ENCODE measurements around the gene CLCN2.

CLCN2 gene

DNA sequence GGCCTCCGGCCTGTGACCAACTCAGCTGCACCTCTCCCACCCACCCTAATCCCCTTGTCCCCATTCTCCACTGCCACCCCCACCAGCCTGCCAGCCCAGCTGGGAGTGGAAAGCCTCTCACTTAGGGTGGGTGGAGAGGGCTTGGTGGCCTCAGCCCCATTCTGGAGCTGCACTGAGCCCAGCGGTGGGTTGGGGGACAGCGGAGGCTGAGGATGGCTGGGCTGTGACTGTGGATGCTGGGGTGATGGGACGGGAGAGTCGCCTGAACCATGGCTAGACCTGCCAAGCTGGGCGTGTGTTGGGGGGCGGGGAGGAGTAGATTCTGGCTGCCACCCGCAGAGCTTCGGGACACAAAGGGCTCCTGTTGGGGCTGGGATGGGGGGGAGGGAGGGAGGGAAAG is 1.8 kb downstream of the CLCN2 start:
- no peak for DNase-seq

DNA sequence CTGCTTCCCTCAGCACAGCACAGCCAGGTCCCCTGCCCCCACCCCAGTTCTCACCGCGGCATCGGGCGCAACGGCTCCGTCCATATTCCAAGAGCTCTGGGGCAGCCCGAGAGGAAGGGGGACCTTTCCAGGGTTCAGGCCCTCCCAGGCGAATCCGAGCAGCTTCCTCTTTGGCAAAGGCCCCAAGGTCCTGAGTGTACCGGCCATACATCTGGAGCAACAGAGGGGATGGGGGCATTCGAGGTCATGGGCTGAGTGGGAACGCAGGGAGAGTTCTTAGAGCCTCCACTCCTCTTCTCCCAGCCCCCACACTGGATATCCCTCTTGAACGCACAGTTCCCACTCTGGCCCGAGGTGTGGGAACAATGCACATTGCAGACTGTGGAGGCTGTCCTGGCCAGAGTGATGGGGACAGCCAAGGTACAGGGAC is 2.5 kb downstream of the CLCN2 start:
- no peak for DNase-seq

DNA sequence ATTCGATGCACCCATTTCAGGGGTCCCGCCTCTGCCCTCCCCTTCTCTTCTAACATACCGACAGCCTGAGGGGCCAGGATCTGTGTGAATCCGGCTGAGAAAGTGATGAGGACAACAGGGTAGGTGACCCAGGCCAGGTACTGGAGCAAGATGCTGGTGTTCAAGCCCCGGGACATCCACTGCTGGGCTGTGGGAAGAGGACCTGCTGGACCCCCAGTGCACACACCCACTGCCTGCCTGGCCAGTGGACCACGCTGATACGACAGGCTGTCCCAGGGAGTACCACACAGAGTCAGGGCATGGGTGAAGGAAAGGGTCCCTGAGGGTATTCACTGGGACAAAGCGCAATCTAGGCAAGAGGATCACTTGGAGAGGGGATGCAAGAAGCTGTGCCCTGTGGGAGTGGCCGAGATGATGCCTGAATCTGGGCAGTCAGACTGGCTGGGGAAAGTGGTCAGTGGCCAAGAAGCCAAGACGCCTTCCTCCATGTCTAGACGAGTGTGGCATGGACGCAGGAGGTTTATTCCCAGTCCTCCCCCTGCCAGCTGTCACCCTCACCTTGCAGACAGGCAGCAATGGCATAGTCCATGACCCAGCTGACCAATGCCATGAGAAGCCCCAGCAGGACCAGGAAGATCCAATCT is 3.2 kb downstream of the CLCN2 start:
- no peak for DNase-seq

DNA sequence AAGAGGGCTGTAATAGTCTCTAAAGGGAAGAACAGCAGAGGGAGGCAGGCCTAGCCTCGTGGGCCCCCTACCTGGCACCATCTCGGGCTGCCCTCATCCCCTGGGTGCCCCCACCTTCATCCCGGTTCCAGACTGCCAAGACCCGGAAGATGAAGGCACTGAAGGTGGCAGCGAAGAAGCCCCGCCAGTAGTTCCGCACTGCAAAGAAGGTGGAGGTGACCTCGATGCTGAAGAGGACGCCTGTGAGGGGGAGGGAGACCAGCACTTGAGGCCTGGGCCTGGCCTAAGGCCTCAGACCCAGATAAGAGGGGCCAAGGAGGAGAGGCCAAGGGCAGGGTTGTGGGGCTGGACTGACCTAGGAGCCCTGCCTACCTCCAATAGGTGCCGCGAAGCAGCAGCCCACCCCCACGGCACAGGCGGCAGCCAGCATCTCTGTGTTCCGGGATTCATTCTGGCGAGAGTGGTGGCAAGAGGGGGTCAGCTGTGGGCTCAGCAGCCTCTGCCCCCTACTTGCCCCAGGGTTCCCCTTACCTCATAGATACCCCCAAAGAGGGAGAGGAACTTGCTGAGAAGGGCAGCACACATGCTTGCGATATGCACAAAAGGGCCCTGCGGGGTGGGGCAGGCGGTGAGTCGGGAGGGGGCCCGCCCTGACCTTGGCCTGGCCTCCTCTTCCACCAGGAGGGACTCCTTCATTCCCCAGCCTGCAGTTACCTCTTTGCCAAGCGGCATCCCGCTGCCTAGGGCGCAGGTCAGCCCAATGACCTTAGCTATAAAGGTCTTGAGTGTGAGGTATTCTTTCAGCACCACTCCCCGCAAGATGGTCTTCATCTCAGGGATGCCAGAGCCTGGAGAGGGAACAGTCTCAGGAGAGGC is 3.9 kb downstream of the CLCN2 start:
- no peak for DNase-seq

GRCh38 chr3:184355261-184356040 is 6.0 kb downstream of the CLCN2 start:
- no peak for DNase-seq

DNA sequence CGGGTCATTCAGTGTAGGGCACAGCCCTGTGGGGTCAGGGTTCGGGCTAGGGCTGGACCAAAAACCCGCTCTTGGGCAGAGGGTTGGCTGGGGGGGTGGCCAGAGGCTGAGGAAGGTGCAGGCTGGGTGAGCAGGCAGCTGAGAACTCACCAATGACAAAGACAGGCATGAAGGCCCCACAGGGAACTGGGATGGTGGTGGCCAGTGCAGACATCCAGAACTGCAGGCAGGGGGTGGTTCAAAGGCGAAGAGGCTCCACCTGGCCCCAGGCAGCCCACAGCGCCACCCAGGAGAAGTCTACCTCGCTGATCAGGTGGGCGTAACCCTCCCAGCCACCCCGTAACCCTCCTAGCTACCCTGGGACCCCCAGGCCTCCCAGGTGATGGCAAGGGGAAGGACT is 6.7 kb downstream of the CLCN2 start:
- DNase-seq = no peak

- DNase-seq = peak; percentile 12 to 21
These were observed 7.2 kb downstream of the CLCN2 start for GRCh38 chr3:184354121-184354728.

DNA sequence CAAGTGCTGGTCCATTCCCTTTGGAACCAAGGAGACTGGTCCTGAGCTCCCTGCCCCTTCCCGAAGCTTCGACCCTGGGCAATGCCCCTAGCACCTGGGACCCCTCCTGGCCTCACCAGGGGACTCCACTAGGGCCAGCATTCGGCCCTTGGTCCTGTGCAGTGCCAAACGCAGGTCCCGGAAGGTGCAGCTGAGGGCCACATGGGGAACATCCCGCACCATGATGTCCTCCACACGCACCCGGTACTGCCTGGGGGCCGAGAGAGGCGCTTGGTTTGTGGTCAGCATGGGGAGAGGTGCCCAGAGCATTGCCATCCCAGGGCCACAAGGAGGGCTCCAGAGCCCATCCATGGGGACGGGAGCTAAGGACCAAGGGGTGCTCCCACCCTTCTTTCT is 7.9 kb downstream of the CLCN2 start:
- DNase-seq = no peak

- DNase-seq = no peak
These were observed 8.4 kb downstream of the CLCN2 start for GRCh38 chr3:184352897-184353545.

DNA sequence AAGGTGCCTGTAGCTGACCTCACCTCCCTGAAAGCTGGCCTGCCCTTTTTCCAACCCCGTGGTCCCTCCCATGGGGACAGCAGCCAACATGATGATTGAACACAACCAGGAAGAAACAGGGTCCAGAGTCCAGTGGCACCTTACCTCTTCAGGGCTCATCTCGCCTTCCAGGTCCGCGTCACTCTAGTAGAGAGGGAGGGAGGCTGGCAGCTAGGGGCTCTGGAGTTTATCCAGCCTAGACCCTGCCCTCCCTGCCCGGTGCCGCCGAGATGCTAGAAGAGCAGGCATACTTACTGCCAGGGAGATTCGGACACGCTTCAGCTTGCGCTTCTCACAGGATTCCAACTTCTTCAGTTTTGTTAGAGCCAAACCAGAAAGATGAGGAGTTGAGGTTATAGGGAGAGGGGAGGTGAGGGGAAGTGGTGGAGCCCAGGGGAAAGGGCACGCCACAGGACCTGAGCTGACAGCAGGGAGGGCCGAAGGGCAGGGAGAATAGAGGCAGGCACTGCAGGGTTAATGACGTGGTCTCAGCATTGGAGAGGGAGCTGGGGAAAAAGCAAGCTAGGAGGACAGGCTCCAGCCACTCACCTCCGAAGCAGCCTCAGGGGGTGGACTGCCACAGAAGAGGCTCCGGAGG is 9.1 kb downstream of the CLCN2 start:
- no peak for DNase-seq

DNA sequence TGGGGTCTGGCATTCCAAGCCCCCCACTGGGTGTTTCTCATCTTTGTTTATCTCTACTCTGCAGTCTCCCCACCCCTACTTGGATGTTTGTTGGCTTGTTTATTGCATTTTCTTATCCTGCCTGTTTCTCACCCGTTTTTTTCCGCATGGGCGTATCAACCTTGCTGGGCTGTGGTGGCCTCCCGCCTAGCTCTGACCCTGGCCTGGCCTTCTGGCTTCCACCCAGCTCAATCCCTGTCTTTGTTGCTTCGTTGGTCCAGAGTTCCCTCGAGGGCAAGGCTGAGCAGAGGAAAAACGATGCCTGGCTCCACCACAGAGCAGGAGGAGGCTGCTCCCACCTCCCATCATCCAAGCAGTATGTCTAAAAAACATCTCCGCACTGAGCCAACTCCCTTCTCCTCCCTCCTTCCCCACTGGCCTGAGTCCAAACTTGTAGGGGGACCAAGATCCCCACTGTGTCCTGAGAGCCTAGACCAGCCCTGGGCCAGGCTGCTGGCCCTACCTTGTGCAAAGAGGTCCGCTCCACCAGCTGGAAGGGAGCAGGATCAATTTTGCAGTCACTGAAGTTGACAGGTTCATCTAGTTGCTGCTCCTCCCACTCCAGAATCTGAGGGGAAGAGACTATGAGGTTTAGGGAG is 9.8 kb downstream of the CLCN2 start:
- no peak for DNase-seq

- no peak for DNase-seq
These were observed 10.8 kb downstream of the CLCN2 start for GRCh38 chr3:184350618-184351017.

GRCh38 chr3:184349563-184350470 is 11.6 kb downstream of the CLCN2 start:
- DNase-seq = no peak

- no peak for DNase-seq
These were observed 13.4 kb downstream of the CLCN2 start for GRCh38 chr3:184348057-184348382.

- DNase-seq = no peak
These were observed 13.9 kb downstream of the CLCN2 start for GRCh38 chr3:184347321-184348056.

GRCh38 chr3:184346480-184347190 is 14.8 kb downstream of the CLCN2 start:
- no peak for DNase-seq

DNA sequence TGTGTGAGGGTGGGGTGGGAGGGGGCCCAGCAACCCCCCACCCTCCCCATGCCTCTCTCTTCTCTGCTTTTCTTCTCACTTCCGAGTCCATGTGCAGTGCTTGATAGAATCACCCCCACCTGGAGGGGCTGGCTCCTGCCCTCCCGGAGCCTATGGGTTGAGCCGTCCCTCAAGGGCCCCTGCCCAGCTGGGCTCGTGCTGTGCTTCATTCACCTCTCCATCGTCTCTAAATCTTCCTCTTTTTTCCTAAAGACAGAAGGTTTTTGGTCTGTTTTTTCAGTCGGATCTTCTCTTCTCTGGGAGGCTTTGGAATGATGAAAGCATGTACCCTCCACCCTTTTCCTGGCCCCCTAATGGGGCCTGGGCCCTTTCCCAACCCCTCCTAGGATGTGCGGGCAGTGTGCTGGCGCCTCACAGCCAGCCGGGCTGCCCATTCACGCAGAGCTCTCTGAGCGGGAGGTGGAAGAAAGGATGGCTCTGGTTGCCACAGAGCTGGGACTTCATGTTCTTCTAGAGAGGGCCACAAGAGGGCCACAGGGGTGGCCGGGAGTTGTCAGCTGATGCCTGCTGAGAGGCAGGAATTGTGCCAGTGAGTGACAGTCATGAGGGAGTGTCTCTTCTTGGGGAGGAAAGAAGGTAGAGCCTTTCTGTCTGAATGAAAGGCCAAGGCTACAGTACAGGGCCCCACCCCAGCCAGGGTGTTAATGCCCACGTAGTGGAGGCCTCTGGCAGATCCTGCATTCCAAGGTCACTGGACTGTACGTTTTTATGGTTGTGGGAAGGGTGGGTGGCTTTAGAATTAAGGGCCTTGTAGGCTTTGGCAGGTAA is 15.9 kb downstream of the CLCN2 start:
- peak; percentile 65 to 87 for DNase-seq

DNA sequence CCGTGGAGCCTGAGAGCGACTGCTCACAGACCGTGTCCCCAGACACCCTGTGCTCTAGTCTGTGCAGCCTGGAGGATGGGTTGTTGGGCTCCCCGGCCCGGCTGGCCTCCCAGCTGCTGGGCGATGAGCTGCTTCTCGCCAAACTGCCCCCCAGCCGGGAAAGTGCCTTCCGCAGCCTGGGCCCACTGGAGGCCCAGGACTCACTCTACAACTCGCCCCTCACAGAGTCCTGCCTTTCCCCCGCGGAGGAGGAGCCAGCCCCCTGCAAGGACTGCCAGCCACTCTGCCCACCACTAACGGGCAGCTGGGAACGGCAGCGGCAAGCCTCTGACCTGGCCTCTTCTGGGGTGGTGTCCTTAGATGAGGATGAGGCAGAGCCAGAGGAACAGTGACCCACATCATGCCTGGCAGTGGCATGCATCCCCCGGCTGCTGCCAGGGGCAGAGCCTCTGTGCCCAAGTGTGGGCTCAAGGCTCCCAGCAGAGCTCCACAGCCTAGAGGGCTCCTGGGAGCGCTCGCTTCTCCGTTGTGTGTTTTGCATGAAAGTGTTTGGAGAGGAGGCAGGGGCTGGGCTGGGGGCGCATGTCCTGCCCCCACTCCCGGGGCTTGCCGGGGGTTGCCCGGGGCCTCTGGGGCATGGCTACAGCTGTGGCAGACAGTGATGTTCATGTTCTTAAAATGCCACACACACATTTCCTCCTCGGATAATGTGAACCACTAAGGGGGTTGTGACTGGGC is 16.7 kb downstream of the CLCN2 start:
- no peak for DNase-seq

All from AML-193 (cell line).